ENCODE measurements around the gene ASTN2. TPM values are rescaled to one million over a fixed set of nuclear protein-coding genes. Genes with fewer than 3 reads are reported as not detected.

Gene ASTN2
- total and polyA plus RNA-seq, 10 of the 15 experiments (the other 5 are each of a cell fraction or from before 2014, with no cell fraction given), result 1.4 to 15.7 (median 7.0) TPM

GRCh38 chr9:116432051-116432450, 982.8 kb downstream of the ASTN2 start (continued):
- TF ChIP-seq REST (IDR thresholded peaks at IDR 0.05; ENCODE audit: low read depth, low read length) (no peak), BRCA1 (IDR thresholded peaks at IDR 0.05; ENCODE audit: low read depth, low read length) (no peak), NR2C1 (IDR thresholded peaks at IDR 0.05) (no peak), CBX3 (IDR thresholded peaks at IDR 0.05; ENCODE audit: borderline replicate concordance, low read depth) (no peak), ZNF622 (IDR thresholded peaks at IDR 0.05) (no peak), POU2F2 (IDR thresholded peaks at IDR 0.05; ENCODE audit: borderline replicate concordance, low read depth, low read length) (no peak), NR2F1 (conservative IDR thresholded peaks at IDR 0.05) (no peak), HDAC2 (IDR thresholded peaks at IDR 0.05) (no peak), JUND (IDR thresholded peaks at IDR 0.05; ENCODE audit: low read depth, low read length) (no peak), SMAD5 (IDR thresholded peaks at IDR 0.05; ENCODE audit: low read depth) (no peak)
- TF ChIP-seq, protein P1, sequence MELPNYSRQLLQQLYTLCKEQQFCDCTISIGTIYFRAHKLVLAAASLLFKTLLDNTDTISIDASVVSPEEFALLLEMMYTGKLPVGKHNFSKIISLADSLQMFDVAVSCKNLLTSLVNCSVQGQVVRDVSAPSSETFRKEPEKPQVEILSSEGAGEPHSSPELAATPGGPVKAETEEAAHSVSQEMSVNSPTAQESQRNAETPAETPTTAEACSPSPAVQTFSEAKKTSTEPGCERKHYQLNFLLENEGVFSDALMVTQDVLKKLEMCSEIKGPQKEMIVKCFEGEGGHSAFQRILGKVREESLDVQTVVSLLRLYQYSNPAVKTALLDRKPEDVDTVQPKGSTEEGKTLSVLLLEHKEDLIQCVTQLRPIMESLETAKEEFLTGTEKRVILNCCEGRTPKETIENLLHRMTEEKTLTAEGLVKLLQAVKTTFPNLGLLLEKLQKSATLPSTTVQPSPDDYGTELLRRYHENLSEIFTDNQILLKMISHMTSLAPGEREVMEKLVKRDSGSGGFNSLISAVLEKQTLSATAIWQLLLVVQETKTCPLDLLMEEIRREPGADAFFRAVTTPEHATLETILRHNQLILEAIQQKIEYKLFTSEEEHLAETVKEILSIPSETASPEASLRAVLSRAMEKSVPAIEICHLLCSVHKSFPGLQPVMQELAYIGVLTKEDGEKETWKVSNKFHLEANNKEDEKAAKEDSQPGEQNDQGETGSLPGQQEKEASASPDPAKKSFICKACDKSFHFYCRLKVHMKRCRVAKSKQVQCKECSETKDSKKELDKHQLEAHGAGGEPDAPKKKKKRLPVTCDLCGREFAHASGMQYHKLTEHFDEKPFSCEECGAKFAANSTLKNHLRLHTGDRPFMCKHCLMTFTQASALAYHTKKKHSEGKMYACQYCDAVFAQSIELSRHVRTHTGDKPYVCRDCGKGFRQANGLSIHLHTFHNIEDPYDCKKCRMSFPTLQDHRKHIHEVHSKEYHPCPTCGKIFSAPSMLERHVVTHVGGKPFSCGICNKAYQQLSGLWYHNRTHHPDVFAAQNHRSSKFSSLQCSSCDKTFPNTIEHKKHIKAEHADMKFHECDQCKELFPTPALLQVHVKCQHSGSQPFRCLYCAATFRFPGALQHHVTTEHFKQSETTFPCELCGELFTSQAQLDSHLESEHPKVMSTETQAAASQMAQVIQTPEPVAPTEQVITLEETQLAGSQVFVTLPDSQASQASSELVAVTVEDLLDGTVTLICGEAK (IDR thresholded peaks at IDR 0.05; ENCODE audit: borderline replicate concordance), result no peak
- TF ChIP-seq, protein P2, sequence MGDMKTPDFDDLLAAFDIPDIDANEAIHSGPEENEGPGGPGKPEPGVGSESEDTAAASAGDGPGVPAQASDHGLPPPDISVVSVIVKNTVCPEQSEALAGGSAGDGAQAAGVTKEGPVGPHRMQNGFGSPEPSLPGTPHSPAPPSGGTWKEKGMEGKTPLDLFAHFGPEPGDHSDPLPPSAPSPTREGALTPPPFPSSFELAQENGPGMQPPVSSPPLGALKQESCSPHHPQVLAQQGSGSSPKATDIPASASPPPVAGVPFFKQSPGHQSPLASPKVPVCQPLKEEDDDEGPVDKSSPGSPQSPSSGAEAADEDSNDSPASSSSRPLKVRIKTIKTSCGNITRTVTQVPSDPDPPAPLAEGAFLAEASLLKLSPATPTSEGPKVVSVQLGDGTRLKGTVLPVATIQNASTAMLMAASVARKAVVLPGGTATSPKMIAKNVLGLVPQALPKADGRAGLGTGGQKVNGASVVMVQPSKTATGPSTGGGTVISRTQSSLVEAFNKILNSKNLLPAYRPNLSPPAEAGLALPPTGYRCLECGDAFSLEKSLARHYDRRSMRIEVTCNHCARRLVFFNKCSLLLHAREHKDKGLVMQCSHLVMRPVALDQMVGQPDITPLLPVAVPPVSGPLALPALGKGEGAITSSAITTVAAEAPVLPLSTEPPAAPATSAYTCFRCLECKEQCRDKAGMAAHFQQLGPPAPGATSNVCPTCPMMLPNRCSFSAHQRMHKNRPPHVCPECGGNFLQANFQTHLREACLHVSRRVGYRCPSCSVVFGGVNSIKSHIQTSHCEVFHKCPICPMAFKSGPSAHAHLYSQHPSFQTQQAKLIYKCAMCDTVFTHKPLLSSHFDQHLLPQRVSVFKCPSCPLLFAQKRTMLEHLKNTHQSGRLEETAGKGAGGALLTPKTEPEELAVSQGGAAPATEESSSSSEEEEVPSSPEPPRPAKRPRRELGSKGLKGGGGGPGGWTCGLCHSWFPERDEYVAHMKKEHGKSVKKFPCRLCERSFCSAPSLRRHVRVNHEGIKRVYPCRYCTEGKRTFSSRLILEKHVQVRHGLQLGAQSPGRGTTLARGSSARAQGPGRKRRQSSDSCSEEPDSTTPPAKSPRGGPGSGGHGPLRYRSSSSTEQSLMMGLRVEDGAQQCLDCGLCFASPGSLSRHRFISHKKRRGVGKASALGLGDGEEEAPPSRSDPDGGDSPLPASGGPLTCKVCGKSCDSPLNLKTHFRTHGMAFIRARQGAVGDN (IDR thresholded peaks at IDR 0.05), result no peak
